Hair follicle dermal papilla cell (primary cell): ENCODE measurements around the gene TGIF2. TPM values are rescaled to one million over a fixed set of nuclear protein-coding genes. Genes with fewer than 3 reads are reported as not detected.

ENCODE experiments used
- small RNA-seq: library from RNA; depleted of rRNA; stranded (forward); fragments of <200 nt; gene quantifications from one replicate; pipeline ENCODE3, GENCODE V24; 2012
- total RNA-seq: library from RNA; depleted of rRNA; stranded (reverse); fragments of >200 nt; gene quantifications from 2 replicates; pipeline ENCODE4 v1.2.3, GENCODE V29; 2012

TGIF2 gene
- 2.7 and 5.0 TPM in 2 replicates for total RNA-seq

DNA sequence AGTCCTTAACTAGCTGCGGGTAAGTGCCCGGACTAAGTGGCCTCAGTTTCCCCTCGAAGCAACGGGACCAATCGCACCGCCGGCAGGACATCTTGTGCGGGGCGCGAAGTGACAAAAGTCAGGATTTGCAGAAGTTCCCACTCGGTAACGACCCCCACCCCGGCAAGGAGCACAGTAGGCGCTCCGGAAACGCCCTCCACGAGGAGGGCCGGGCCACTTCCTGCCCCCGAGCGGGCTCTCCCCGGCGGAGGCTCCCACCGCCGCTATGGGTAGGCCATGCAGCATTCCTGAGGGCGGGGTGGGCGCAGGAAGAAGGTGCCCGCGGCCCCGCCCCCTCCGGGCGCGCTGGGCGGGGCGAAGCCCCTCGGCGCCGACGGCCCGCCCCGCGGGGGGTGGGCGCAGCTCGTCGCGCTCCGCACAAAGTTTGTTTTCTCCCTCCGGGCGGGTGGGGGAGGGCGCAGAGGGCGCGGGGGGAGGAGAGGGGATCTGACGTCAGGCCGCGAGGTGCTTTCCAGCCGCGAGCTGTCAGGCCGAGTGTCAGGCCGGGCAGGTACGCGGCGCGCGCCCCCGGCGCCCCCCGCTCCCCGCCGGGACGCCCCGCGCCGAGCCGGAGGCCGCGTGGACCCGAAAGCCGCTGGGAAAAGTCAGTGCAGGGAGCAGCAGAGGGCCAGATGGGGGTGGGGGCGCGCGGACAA is at the start of gene TGIF2:
TSS of gene TGIF2 (plus strand) at position 495 of the 695 bp plus-strand sequence. CDS start 5,178 bp downstream, outside the sequence.

DNA sequence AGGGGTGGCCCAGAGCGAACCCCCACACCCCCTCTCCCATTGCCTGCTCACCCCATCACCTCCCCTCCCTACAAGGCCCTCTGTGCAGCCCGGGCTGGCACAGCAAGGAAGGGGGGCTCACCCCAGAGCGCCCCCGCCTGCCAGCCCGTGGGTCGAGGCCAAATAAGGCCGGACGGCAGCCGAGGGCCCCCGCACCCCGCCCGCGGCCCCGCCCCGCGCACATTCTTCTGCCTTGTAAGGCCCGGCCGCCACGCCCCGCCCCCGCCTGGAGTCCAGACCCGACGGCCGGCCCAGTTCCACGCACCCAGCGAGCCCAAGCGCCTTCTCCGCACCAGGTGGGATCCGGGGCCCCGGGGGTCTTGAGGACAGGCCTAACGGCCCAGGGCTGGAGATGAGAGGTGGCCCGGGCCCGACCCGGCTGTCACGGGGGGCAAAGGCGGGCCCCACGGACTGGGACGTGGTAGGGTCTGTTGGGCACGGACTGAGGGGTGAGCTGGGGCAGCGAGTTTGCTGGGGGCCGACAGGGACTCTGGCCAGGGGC is 32.1 kb upstream of the TGIF2 start, which contains the start of gene MYL9:
TSS of gene MYL9 (plus strand) at position 293 of the 541 bp plus-strand sequence. CDS start 3,366 bp downstream, outside the sequence.

DNA sequence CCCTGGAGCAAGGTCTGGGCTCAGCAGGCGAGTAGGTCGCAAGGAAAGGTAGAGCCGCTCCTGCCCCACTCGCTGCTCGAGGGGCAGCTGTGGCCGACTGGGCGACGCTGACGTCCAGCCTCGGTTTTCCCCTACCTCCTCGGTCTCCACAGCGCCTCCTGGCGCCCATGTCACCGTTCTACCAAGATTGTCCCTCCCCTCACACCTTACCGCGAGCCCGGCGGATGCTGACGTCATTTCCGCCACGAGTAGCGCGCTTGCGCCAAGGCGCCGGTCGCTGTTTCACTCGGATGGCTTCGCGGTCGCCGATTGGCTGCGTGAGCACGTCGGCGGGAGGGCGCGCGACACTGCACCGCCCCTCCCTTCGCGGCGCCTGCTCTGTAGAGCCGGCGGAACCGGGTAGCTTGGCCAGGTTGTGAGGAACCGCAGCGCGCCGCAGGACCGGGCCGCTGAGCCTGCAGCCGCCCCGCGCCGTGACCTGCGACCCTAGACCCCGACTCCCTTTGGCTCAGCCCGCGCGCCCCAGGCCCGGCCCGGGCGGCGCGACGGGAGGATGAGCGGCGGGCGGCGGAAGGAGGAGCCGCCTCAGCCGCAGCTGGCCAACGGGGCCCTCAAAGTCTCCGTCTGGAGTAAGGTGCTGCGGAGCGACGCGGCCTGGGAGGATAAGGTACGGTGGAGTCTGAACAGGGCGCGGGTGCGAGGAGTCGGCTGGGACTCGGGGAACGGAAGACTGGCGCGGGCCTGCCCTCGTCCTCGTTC is 32.2 kb downstream of the TGIF2 start, which contains the start of gene RAB5IF:
TSS of gene RAB5IF (plus strand) at position 381 of the 759 bp plus-strand sequence. CDS start at position 554, 173 bp downstream.

Small RNA genes lying within 50 kb of the gene (small RNA-seq; reads per million reads assigned to genes)
- not detected for gene RF00017

Other genes with a start within 250 kb of the TGIF2 start
- gene MYL9, start 32.1 kb upstream of the TGIF2 start, total RNA-seq: 111 and 160 TPM in 2 replicates
- gene RAB5IF, start 32.2 kb downstream of the TGIF2 start, total RNA-seq: 38.5 and 43.1 TPM in 2 replicates
- gene SLA2, start 72.6 kb downstream of the TGIF2 start, total RNA-seq: under 0.01 TPM in 1 of 2 replicates, not detected in the other
- 29.9 and 35.7 TPM in 2 replicates for gene NDRG3, start 172.5 kb downstream of the TGIF2 start, total RNA-seq
- 5.8 and 7.0 TPM in 2 replicates for gene DSN1, start 200.2 kb downstream of the TGIF2 start, total RNA-seq